ENCODE data around the gene EMC1.

- TF ChIP-seq CTCF (IDR thresholded peaks at IDR 0.05; ENCODE audit: poor library complexity, severe bottlenecking) (peak; percentile 25), TAF1 (IDR thresholded peaks at IDR 0.05; ENCODE audit: low read depth) (peak; percentile 87), EP300 (conservative IDR thresholded peaks at IDR 0.05; ENCODE audit: poor library complexity, severe bottlenecking) (peak; percentile 86), RAD21 (conservative IDR thresholded peaks at IDR 0.05) (peak; percentile 28), SMC3 (conservative IDR thresholded peaks at IDR 0.05; ENCODE audit: poor library complexity) (peak; percentile 34)
Measured at GRCh38 chr1:19209990-19210771, 41.1 kb downstream of the EMC1 start, which contains the start of gene UBR4.

All from neural cell (in vitro differentiated cells).